Measurements from ENCODE around the gene HYLS1.
A peak's percentile ranks its signal among the peaks of the same experiment; 100 is the strongest.

The HYLS1 gene

DNA sequence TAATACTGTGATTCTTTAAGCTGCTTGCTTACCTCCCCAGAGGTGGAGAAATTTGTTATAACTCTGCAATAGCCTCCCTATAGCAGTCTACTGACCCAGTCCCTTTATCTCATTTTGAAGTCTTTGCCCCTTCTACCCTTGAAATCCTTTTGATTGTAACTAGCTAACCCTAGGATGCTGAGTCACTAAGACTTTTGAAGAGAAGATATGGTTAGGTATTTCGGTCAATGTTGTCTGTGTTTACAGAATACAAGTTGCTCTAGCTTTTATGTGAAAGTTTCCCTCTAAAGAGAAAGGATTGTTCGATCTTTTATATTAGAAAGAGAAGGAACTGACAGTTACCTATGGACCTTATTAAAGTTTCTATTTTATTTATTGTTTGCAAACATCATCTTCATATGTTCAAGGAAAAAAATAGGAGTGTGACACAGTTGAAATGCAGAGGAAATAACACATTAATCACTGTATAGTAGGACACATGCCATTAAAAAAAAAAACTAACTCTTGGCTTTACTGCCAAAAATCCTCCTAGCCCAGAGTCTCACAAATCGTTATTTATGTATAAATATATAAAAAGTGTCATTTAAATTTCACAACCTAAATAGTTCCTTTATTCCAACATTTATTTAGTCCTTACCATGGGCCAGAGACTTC lies 3.1 kb downstream of the HYLS1 start:
- no peak overlapping the region for H3K4me3 ChIP-seq (ENCODE audit: low read depth, low read length)

DNA sequence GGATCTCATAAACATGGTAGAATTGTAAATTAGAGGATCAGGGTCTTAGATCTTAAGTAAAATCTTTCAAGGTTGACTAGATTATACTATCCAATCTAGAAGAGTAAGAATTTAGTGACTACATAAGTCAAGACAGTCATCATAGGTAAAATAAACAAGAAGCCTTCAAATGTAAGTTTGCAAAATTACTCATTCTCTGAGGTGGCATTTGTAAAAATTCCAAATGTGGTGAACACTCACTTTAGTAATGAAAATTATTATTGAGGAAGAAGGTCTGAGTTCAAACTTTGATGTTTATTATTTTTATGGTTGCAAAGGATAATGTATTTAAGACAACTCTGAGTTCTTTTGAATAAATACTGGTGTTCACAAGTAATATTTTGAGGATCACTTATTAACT lies 4.6 kb downstream of the HYLS1 start:
- no peak for DNase-seq (ENCODE audit: low read depth)
- no peak overlapping the region for H3K4me3 ChIP-seq (ENCODE audit: low read depth, low read length)
- TF ChIP-seq, protein P1, sequence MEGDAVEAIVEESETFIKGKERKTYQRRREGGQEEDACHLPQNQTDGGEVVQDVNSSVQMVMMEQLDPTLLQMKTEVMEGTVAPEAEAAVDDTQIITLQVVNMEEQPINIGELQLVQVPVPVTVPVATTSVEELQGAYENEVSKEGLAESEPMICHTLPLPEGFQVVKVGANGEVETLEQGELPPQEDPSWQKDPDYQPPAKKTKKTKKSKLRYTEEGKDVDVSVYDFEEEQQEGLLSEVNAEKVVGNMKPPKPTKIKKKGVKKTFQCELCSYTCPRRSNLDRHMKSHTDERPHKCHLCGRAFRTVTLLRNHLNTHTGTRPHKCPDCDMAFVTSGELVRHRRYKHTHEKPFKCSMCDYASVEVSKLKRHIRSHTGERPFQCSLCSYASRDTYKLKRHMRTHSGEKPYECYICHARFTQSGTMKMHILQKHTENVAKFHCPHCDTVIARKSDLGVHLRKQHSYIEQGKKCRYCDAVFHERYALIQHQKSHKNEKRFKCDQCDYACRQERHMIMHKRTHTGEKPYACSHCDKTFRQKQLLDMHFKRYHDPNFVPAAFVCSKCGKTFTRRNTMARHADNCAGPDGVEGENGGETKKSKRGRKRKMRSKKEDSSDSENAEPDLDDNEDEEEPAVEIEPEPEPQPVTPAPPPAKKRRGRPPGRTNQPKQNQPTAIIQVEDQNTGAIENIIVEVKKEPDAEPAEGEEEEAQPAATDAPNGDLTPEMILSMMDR (conservative IDR thresholded peaks at IDR 0.05; ENCODE audit: low read depth, low read length), result no peak

More for the DNA sequence above, 3.1 kb downstream of the HYLS1 start:
- TF ChIP-seq, protein P1 (conservative IDR thresholded peaks at IDR 0.05; ENCODE audit: low read depth, low read length), result no peak
- DNase-seq (ENCODE audit: low read depth), result no peak

DNA sequence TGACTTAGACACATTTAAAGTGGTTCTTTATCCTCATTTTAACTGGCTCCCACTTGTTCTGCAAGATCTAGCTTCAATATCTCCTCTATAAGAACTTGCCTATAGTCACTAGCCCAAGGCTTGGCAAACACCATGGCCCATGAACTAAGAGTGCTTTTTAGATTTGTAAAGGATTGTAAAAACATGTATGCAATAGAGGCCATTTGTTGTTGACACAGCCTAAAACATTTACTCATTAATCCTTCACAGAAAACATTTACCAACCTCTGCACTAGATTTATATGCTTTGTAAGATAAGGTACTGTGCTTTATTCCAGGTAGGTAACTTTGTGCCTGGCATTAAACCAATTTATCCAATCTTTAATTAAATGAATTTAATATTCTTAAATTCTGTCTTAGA lies 5.5 kb downstream of the HYLS1 start:
- DNase-seq (ENCODE audit: low read depth), result no peak
- no peak overlapping the region for H3K4me3 ChIP-seq (ENCODE audit: low read depth, low read length)
- TF ChIP-seq, protein P1 (conservative IDR thresholded peaks at IDR 0.05; ENCODE audit: low read depth, low read length), result no peak

DNA sequence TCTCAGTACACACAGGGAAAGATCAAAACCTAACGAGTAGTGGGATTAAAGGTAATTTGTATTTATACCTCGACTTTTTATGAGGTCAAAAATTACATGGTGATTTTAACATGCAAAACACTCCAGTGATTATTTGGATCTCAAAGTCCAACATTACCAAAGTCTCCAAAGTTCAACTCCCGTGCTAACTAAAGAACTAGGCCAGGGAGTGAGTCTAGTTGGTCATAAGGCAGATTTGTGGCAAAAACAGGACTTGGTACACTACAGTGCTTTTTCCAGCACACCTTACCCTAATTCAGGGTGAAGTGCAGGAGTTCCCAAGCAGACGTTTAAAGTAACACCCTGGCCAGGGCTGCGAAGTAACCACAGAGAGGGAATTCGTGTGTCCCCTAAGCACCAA lies 14.4 kb downstream of the HYLS1 start:
- DNase-seq (ENCODE audit: low read depth), result no peak
- H3K4me3 ChIP-seq (ENCODE audit: low read depth, low read length), result no peak overlapping the region
- TF ChIP-seq, protein P1 (conservative IDR thresholded peaks at IDR 0.05; ENCODE audit: low read depth, low read length), result no peak

DNA sequence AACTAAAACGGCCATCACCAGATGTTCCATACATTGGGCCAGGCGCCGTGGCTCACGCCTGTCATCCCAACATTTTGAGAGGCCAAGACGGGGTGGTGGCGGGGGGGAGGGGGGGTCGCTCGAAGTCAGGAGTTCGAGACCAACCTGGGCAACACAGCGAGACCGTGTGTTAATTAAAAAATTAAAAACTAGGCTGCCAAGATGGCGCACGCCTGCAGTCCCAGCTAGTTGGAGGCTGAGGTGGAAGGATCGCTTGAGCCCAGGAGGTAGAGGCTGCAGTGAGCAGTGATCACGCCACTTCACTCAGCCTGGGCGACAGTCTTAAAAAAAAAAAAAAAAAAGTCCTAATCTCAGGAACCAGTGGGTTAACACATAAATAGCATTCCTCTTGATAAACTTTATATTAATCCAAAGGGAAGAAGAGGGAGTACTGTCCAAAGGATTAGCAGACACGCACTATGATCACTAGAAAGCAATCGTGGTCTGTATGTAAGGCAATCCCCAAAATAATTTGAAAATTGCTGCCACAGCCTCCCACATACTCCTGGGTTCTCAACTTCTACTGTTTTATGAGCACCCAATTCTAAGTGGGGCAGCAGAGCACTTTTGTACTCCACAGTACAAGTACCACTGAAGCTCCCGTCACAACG lies 14.9 kb downstream of the HYLS1 start:
- TF ChIP-seq, protein P1 (conservative IDR thresholded peaks at IDR 0.05; ENCODE audit: low read depth, low read length), result no peak
- peak overlapping the region; percentile 76 for H3K4me3 ChIP-seq (ENCODE audit: low read depth, low read length)
- DNase-seq (ENCODE audit: low read depth), result no peak

DNA sequence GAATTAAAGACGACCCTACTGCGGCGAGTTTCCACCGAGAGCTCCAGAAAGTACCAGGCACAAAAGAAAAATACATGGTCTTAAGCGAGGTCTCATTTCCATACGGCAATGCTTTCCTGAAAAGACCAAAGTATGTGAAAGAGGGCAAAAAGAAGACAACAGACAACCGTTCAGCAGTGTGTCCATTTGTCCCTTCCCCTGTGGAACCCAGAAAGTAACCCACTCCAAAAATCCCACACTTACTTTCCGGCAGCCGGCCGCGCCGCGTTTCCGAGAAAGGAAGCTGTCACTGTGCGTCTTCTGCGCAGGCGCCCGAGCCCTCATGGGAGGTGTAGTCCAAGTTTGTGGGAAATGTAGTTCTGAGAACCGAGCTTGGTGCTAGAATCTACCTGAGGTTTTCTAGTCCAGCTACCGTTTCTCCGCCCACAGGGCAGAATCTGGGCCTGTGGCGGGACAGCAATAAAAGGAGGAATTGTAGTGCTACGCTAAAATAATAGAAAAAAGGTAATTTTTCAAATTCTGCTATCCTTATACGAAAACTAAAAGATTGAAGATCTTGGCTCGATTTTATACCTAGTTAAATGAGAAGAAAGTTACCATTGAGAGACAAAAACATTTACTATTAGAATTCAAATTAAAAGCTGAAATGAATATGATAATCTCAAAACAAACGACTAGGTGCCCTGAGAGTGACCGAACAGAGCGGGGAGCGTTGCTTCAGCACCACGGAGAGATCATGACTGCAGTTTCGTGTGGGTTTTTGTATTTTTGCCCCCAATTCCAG lies 15.7 kb downstream of the HYLS1 start, which contains the start of gene PUS3:
PUS3 (minus strand) TSS at position 280 of the 784 bp plus-strand sequence. CDS start 6,922 bp downstream, outside the sequence.
- TF ChIP-seq, protein P1 (conservative IDR thresholded peaks at IDR 0.05; ENCODE audit: low read depth, low read length), result no peak
- peak; percentile 87 for DNase-seq (ENCODE audit: low read depth)
- H3K4me3 ChIP-seq (ENCODE audit: low read depth, low read length), result peak within 1 kb of the TSS; percentile 76

All from choroid plexus epithelial cell (primary cell).